ENCODE measurements around the gene NADK2. TPM values are rescaled to one million over a fixed set of nuclear protein-coding genes. Genes with fewer than 3 reads are reported as not detected.

NADK2 gene
- total RNA-seq, 2 experiments from 2014 or later = 23.8 to 37.5 TPM

- TF ChIP-seq EZH2phosphoT487 (IDR thresholded peaks at IDR 0.05; ENCODE audit: borderline replicate concordance, low read depth, low read length) (no peak), CTCF (conservative IDR thresholded peaks at IDR 0.05; ENCODE audit: low read length) (no peak)
- Histone ChIP-seq H3K79me2 (ENCODE audit: insufficient read depth, low read depth, low read length) (no peaks in the 10 kb centered on the region), H3K4me2 (ENCODE audit: low read length) (no peak overlapping the region), H4K20me1 (ENCODE audit: insufficient read depth, low read length) (no peaks in the 10 kb centered on the region), H3K4me1 (ENCODE audit: insufficient read depth, low read length, poor library complexity, severe bottlenecking) (no peaks in the 10 kb centered on the region), H3K9me3 (ENCODE audit: low read length) (no peaks in the 10 kb centered on the region), H3K4me3 (ENCODE audit: low read depth, low read length, poor library complexity, severe bottlenecking) (no peak overlapping the region), H3K36me3 (ENCODE audit: insufficient read depth, low read length) (no peaks in the 10 kb centered on the region), H2AFZ (ENCODE audit: low read length) (no peak overlapping the region), H3K27ac (ENCODE audit: low read depth, low read length, poor library complexity, severe bottlenecking) (no peak overlapping the region), H3K9me2 (ENCODE audit: insufficient read depth, low read length) (no peaks in the 10 kb centered on the region)
- ChIA-PET CTCF (ENCODE audit: unreplicated experiment) (no interaction called here), POLR2A (interaction anchor here (0.6 to 2.0 kb wide), 8 partner anchors 11 to 88 kb away, joined by 3 to 5 read pairs (median 3); no protein-coding TSS in a partner anchor)
- no TSS peak for BruUV-seq (replicated peaks)
- no peak for DNase-seq (ENCODE audit: low spot score)
- intact Hi-C loops (cut with micrococcal nuclease; ENCODE audit: unreplicated experiment) = no loop called here
Measured at GRCh38 chr5:36272136-36272690, 30.5 kb upstream of the NADK2 start.

GRCh38 chr5:36270876-36271575 is 29.3 kb upstream of the NADK2 start:
- Histone ChIP-seq H3K27ac (ENCODE audit: low read depth, low read length, poor library complexity, severe bottlenecking) (no peak overlapping the region), H3K9me2 (ENCODE audit: insufficient read depth, low read length) (no peaks in the 10 kb centered on the region), H3K9me3 (ENCODE audit: low read length) (no peaks in the 10 kb centered on the region), H3K79me2 (ENCODE audit: insufficient read depth, low read depth, low read length) (no peaks in the 10 kb centered on the region), H4K20me1 (ENCODE audit: insufficient read depth, low read length) (no peaks in the 10 kb centered on the region), H3K4me1 (ENCODE audit: insufficient read depth, low read length, poor library complexity, severe bottlenecking) (no peaks in the 10 kb centered on the region), H3K4me3 (ENCODE audit: low read depth, low read length, poor library complexity, severe bottlenecking) (no peak overlapping the region), H3K36me3 (ENCODE audit: insufficient read depth, low read length) (no peaks in the 10 kb centered on the region), H3K4me2 (ENCODE audit: low read length) (no peak overlapping the region), H2AFZ (ENCODE audit: low read length) (no peak overlapping the region)
- DNase-seq (ENCODE audit: low spot score) = no peak
- ChIA-PET POLR2A (interaction anchor here (1.1 to 1.2 kb wide), 4 partner anchors 11 to 92 kb away, joined by 3 to 6 read pairs (median 4); no protein-coding TSS in a partner anchor), CTCF (ENCODE audit: unreplicated experiment) (no interaction called here)
- no peak for TF ChIP-seq EZH2phosphoT487 (IDR thresholded peaks at IDR 0.05; ENCODE audit: borderline replicate concordance, low read depth, low read length)
- no peak for TF ChIP-seq CTCF (conservative IDR thresholded peaks at IDR 0.05; ENCODE audit: low read length)
- BruUV-seq (replicated peaks) = no TSS peak
- intact Hi-C loops (cut with micrococcal nuclease; ENCODE audit: unreplicated experiment) = no loop called here

- CTCF ChIA-PET (ENCODE audit: unreplicated experiment) = no interaction called here
Measured at GRCh38 chr5:36270175-36270574, 28.4 kb upstream of the NADK2 start.

More at GRCh38 chr5:36270175-36270574, 28.4 kb upstream of the NADK2 start:
- Histone ChIP-seq H4K20me1 (ENCODE audit: insufficient read depth, low read length) (no peaks in the 10 kb centered on the region), H3K36me3 (ENCODE audit: insufficient read depth, low read length) (no peaks in the 10 kb centered on the region), H3K4me2 (ENCODE audit: low read length) (no peak overlapping the region), H2AFZ (ENCODE audit: low read length) (no peak overlapping the region), H3K27ac (ENCODE audit: low read depth, low read length, poor library complexity, severe bottlenecking) (no peak overlapping the region), H3K79me2 (ENCODE audit: insufficient read depth, low read depth, low read length) (no peaks in the 10 kb centered on the region), H3K9me3 (ENCODE audit: low read length) (no peaks in the 10 kb centered on the region), H3K9me2 (ENCODE audit: insufficient read depth, low read length) (no peaks in the 10 kb centered on the region), H3K4me3 (ENCODE audit: low read depth, low read length, poor library complexity, severe bottlenecking) (no peak overlapping the region), H3K4me1 (ENCODE audit: insufficient read depth, low read length, poor library complexity, severe bottlenecking) (no peaks in the 10 kb centered on the region)
- BruUV-seq (replicated peaks) = no TSS peak
- intact Hi-C loops (cut with micrococcal nuclease; ENCODE audit: unreplicated experiment) = no loop called here
- DNase-seq (ENCODE audit: low spot score) = no peak
- POLR2A ChIA-PET = interaction anchor here (1.1 kb wide), 2 partner anchors 10 to 15 kb away, joined by 5 to 6 read pairs; no protein-coding TSS in a partner anchor
- no peak for TF ChIP-seq EZH2phosphoT487 (IDR thresholded peaks at IDR 0.05; ENCODE audit: borderline replicate concordance, low read depth, low read length)
- no peak for TF ChIP-seq CTCF (conservative IDR thresholded peaks at IDR 0.05; ENCODE audit: low read length)
